HG02938 (cell line): Measurements from ENCODE around the gene CERK.
"Not testable (repeated sequence)": the region's sequence is repeated elsewhere in the genome, so short reads cannot be mapped to it uniquely, and the experiment has no call there.

Experiments used
- ATAC-seq: cut with Tn5 transposase; IDR thresholded peaks from one replicate; pipeline ENCODE4 v1.9.1; 2021; ENCODE audit warnings: mild to moderate bottlenecking, moderate library complexity; ENCODE audit not compliant: unreplicated experiment

CERK gene

DNA sequence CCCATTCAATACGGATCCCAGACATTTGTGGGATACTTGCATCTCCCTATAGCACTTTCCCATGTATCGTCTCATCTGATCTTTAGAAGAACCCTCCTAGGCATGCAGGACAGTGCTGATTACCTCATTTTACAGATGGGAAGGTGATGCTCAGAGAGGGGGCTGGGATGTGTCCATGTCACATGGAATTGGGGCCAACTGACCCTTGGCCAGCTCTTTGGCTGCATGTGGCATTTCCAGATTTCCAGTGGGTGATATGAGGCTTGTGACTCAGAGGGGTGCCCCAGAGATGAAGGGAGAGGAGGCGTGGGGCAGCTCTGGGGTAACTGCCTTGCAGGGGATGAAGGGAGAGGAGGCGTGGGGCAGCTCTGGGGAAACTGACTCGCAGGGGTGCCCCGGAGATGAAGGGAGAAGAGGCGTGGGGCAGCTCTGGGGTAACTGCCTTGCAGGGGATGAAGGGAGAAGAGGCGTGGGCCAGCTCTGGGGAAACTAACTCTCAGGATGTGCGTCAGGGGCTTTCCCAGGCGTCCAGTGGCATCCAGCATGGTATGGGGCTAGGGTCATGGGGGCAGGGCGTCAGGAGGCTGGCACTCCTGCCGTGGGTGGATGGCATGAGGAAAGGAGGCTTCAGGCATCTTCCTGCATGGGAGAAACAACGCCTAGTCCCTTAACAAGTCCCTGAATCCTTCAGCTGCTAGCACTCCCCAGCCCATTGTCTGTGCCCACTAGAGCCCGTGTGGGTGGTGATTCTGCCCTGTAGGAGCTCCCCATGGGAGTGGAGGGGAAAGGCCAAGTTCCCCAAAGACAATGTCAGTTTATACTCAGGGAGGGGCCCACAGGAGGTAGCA is 11.9 kb upstream of the CERK start:
- ATAC-seq, result no peak

DNA sequence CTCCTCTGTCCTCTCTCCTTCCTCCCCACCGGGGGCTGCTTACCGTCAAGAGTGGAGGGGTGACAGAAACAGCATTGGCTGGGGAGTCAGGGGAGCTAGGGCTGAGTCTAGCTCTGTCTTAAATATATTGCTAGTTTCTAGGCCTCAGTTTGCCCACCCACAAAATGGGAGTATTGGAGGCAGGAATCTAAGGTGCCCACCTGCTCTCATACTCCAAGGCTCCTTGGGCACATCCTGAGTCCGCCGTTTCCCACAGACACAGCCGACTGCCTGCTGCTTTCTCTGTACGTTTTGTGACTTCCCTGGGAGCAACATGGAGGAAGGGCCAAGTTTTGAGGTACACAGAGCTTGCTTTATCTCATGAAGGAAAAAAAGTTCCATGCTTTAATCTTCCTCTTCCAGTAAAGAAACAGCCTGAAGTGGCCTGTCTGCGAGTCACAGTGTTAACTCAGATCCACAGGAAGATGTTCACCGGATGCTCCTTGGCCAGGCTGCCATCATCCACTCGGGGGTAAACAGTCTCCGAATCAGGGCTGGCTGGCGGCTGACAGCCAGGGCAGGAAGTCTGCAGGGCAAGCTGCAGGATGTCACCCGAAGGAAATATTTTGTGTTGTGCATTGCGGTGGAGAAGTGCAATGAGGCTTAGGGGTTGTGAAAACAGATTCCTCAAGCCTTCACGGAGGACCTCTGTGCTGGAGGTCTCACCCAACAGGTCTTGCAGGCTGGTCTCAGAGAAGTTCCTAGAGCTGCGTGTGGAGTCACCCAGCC is 11.0 kb upstream of the CERK start:
- no peak for ATAC-seq

DNA sequence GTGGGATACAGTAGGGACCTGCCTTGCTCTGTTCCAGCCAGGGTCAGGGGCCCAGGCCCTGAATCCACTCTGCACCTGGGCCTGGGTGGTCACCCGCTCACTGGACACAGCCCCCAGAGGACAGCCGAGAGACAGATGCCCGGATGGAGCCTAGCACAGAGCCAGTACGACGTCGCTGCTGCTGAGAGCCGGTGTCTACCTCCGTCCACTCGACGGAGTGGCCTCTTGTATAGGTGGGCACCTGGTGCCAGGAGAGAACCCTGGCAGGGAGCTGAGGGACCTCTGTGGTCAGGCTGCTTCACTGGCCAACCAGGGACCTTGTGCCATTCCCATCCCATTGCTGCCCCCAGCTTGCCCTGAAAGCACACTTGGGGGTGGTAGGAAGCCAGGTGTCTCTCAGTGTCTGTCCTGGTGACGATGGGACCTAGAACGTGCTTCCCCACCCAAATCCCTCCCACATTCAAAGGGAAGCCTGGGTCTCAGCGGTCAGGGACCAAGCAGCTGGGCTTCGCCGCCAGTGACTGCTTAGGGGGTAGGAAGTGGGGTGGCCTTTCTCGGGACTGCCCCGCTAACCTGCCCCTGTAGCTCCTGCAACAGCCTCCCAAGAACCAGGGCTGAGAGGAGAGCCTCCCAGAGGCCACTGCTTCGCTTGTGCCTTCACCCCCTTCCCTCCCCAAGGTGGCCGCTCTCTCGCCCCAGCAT is 10.3 kb upstream of the CERK start:
- no peak for ATAC-seq

DNA sequence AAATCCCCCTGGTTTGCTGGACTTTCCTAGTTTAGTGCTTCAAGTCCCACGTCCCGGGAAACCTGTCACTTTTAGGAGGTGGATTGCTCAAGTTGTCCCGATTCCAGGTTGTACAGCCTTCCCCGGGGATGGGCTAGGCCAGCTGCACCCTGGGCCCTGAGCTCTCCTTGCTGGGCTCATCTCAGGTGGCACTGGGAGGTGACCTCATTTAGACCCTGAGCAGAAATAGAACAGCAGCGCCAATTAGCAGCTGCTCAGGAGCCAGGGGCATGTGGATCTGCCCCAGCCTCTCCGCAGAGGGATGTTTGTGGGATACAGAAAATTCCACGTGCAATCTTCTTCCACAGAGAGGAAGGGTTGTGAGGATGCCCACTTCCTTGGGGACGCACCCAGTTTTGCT is 9.6 kb upstream of the CERK start:
- no peak for ATAC-seq

DNA sequence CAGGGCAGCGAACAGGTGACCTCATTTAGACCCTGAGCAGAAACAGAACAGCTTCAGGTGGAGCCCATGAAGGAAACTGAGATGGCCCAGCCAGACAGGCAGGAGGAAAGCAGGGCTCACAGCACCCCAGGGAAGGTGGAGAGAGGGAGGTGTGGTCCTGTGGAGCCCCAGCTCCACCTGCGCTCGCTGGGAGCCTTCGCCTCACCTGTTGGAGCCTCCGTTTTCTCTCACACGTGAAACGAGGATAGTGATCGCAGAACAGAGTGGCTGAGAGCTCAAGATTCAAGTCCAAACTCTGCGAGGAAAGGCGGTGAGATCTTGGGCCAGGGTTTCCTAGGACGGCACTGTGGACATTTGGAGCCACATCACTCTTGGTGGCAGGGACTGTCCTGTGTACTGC is 8.6 kb upstream of the CERK start:
- no peak for ATAC-seq

DNA sequence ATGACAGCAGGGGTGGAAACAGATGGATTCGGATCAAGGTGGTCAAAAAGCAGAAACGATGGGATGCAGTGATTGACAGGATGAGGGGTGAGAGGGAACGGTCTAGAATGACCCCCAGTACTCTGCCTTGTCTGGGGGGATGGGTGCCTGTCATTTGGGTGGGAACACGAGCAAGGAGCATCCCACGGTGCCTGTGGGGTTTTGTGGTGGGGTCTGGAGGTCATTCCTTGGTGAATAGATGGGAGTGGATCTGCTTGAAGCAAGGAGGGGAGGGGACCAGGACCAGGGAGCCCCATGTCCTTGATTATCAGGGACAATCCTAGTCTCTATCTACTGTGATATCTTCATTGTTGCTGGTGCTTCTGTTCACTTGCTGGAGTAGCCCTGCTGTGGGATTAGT is 8.1 kb upstream of the CERK start:
- no peak for ATAC-seq

DNA sequence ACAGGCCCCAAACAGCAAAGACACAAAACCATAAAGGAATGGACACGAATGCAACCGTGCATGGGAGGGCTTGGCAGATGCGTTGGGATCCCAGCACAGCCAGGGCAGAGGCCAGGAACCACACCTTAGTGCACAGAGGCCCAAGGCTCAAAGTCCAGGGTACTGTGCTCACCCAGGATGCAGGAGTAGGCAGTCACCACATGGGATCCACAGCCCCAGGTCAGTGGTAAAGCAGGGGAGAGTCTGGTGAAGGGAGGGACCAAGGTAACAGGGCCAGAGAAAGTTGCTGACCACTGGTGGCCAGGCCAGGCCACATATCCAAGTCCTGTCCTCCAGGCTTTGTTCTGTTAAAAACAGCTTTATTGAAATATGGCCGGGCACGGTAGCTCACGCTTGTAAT is 6.5 kb upstream of the CERK start:
- ATAC-seq, result no peak

DNA sequence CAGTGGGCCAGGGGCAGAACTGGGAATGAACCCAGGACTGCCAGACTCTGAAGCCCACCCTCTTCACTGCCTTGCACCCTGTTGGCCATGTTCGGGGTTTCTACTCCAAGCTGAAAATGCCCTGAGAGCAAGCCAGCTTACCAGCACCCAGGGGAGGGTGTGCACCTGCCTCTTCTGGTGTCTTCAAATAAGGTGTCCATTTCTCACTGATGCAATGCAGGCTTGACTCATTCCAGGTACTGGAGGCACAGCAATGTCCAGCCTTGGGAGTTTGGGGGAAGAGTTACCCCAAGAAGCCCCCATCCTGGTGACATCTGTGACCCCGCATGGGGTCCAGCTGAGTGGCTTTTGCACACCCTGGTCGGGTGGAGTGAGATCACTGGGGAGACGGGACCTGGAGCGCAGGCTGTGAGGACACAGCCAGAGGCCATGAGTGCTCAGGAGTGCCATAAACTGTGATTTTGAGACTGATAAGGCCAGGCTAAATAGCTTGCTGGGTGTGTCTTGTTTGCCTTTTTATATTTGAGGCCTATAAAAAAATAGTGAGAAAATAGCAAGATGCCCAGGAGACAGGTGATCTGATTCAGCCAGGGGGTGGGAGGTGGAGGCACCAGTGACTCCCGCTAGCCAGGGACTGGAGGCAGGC is 4.6 kb upstream of the CERK start:
- no peak for ATAC-seq

DNA sequence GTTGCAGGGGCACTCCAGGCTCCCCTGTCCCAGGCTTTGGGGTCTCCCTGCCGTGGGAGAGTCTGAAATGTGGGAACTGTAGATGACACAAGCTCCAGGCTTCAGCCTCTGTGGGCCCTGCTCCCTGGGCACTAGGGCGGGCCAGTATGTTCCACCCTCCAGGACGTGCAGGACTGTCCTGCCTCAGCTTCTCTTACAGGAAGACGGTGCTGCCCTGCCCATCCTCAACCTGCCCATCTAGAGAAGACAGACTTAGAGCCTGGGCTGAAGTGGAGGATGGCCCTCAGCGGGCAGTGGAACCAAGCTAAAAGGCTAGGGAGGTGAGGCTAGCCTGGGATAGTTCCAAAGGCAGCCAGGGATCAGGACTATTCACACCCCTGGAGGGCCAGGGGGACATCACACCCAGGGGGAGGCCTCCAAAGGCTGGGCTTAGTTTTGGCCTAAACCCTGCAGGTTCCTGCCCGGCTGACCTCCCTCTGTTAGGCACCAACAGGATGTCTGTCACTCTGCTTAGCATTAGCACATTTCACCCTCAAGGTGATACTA is 4.0 kb upstream of the CERK start:
- no peak for ATAC-seq

DNA sequence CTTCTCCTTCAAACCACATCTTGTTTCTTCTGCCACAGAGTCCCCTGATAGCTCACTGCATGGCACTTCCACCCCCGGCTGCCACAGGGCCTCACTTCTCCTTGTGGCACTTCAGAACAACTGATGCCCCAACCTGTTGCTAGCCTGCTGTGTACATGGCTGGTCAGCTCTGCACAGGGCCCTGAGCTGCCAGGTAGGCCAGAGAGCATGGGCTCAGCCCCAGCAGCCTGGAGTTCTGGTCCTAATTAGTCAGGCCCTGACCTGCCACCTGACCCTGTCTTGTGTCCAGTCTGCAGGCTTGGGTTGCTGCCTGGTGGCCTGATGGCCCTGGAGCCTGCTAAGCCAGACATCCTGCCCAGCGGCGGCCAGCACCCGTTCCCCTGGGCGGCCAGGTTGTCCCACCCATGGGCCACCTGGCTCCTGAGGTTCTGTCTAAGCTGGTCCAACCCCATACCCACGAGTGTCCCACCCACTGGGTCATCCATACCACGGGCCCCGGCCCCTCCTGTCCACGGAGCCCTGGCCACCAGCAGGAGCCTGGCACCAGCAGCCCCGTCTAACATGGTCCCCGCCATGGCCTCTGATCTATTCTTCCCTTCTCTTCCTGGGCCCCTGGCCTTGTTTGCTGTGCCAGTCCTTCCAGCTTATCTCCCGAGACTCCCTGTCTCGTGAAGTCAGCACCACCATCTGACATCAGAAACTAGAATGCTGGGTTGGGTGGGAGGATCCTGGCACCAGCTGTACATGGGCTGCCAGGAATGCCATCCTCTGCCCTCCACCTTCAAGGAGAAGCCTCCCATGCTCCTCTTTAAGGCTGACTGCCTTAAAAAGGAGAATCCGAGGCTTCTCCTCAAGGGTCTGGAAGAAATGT is 3.1 kb upstream of the CERK start:
- ATAC-seq, result no peak

DNA sequence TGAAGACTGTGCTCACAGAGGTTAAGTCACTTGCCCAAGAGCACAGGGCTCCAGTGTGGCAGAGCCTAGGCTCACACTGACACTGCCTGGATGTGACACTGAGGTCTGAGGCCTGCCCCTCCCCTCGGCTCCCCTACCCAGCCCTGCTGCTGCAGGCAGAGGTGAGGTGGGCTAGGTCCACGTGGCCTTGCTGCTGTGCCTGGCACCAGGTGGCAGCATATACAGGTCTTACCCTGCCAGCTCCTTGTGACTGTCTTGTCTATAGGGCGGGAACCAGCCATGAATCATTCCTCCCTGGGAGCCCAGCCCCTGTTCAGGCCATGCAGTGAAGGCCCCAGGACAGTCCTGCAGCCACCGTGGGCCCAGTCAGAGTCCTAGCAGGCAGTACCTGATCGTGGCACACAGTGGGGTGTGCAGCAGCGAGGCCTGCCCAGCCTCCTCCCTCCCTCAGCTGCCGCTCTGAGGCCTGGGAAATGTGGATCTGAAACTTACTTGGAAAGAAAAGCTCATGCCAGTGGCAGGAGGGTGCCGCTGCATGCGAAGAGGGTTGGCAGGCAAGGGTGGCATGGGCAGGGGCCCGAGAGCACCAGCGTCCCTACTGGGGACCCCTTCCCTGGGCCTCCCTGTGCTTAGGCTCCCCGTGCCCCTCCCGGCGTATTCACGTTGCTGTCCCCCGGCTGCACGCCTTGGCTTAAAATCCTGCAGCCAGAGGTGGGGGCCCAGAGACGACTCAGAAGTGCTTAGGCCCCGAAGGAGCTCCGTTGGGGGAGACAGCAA is 1.2 kb upstream of the CERK start:
- ATAC-seq, result no peak

DNA sequence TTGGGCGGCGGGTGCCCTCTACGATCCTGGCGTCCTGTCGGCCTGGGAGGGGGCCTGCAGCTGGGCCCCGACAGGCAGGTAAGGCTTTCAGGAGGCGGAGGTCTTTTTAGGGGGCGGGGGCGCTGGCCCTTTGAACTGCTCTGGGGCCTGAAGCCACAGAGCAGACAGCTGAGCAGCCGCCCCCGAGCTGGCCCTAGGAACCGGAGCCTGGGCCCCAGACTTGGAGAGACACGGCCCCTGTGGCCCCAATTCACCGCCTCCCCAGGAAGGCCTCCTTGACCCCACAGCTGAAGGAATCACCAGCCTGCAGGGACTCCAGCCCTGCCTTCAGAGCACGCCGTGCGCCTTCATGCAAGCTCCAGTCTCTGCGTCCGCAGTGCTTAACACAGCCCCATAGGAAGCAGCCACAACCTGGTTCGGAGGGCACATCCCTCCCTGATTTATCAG is 618 bp upstream of the CERK start:
- no peak for ATAC-seq

DNA sequence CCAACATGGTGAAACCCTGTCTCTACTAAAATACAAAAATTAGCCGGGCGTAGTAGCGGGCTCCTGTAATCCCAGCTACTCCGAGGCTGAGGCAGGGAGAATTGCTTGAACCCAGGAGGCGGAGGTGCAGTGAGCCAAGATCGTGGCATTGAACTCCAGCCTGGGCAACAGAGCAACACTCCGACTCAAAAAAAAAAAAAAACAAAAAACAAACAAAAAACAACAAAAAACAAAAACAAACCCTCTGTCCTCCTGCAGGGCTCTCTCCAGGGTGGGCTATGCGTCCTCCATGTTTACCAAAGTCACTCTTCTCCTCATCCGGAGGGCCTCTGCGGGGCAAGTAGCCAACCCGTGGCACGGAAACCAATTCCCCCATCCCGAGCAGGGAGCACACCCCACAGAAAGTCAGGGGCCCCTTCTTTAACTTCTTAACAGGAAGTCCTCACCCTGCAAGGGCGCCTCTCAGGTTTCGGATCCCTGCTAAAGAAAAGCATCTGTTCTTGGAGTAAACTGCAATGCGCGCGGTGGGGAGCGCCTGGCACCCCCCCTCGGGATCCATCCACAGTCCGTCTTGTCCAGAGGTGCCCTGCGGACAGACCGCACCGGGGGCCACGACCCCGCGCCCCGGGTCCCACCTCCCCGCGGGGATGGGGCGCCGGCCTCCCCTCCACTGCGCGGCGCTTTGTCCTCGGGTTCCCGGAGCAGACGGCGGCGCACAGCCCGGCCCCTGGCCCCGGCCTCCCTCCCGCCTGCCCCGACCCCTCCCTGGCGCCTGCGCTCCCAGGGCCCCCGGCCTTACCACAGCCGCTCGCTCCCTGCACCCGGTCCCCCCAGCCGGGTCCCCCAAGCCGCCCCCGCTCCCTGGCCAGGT is 712 bp downstream of the CERK start:
- ATAC-seq, result no peak

DNA sequence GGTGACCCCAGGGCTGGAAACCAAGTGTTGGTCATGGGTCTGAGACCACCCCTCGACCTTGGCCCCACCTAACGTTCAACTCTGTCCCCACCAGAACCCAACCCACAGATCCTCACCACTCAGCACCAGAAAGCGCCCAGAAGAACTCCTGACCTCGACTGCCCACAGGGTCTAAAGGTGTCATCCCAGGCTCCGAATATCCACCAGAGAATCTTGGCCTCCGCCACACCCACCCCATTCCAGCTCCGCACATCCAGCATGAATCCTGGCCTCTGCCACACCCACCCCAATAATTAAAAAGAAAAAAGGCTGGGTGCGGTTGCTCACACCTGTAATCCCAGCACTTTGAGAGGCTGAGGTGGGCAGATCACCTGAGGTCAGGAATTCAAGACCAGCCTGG is 1.3 kb downstream of the CERK start:
- ATAC-seq, result no peak

DNA sequence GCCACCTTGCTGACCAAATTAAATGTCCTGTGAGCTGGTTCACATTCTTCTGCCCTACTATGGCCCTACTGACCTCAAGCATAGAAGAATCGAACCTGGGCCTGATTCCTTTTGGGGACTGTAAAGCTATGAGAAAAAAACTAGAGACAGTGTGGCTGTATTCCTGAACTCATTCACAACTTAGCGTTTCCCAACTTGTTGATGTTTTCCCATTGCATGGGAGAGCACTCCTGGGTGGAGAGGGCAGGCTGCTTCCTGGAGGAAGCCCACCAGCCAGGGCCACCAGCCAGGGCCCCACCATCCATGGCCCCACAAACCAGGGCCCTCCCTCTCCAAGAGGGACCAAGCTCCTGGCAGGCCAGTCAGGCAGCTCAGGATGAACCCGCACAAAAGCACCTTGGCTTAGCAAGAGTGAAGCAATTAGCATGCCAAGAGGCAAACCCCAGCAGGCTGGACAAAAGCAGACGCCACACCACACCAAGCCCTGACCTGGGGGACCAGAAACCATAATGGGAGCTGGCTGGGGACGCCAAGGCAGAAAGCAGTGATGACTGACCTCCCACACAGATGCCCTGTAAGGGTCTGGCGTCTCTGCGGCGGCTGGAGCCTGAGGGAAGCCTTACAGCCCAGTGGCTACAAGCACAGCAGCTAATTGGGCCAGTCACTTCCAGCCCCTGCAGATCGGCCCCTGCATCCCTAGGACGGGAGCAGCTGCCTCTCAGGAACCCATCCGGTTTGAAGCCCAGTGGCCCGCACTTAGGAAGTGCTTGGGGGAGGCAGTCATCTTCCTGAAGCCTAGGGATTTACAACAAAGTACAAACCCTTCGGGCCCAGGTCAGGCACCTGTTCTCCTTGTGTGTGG is 2.1 kb downstream of the CERK start:
- no peak for ATAC-seq

DNA sequence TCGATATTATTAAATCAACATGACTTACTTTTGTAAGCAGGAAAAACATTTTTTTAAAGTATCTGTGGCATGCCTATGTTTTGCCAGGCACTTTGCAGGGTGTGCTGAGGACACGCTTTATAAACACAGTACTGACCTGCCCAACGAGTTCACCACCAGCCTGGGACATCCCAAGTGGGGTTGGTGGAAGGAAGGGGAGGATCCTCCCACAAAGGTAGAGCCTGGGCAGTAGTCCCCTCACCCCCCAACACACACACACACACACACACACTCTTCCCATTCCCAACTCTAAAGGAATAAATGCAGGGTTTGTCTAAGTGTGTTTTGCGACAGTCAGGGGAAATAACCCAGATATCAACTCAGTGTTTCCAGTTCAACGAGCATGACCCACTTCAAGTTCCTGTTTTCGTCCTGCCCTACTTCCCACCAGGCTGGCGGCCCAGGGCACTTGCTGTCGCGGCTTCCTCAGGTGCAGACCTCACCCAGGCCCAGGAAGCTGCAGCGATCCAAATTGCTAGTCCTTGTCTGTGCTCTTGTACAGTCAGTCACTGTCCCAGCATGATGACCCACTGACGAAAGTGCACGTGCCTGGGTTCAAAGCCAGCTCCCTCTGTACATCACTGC is 3.1 kb downstream of the CERK start:
- no peak for ATAC-seq

DNA sequence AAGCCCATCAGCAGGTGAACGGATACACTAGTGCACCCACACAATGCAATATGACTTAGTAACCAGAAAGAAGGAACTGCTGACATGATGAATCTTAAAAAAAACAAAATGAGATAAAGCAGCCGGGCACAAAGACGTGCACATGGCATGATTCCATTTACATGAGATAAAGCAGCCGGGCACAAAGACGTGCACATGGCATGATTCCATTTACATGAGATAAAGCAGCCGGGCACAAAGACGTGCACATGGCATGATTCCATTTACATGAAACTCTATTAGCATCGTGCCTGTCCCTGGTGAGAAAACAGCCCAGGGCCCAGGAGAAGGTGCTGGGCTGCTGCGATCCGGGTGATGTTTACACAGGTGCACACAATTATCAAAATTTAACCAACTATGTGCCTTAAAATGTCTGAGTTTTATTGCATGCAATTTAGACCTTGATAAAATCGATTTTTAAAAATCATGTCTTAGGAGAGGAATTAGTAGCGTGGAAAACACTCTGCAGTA is 3.8 kb downstream of the CERK start:
- ATAC-seq, result not testable (repeated sequence)
